NOMO-1 treated with DMSO at 0.1 percent for 48 hours (cell line): ENCODE measurements around the gene PRSS27.

Source experiments
- DNase-seq: peaks from one replicate; lab custom pipeline; 2025; ENCODE audit not compliant: unreplicated experiment; lab: John Stamatoyannopoulos, UW

Gene PRSS27

DNA sequence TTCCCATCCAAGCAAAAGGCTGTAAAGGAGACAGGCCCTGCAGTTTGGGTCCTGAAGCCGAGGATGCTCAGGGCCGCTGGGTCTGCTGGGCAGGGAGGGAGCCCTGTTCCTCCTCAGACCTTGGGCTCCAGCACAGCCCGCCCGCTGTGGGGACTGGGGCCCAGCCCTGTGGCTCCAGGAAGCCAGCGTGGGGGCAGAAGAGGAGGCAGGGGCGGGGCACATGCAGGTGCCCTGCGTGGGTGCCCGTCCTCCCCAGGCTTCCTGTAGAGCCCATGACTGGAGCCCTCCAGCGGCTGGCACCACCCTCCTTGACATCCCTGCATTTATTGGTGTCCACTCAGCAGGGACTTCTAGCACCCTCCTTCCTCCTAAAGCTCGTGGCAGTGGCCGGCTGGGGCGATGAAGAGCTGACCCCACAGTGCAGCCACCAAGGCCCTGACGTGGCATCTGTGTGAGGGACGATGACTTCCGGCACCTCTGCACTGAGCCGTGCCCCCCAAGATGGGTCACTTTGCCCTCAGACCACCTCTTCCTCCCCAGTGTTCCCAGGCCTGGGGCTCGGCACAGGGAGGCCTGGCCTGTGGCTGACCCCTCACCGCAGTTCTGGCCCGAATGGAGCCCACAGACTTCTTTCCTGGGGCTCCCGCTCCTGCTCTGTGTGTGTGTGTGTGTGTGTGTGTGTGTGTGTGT is 9.9 kb downstream of the PRSS27 start:
- DNase-seq: no peak

DNA sequence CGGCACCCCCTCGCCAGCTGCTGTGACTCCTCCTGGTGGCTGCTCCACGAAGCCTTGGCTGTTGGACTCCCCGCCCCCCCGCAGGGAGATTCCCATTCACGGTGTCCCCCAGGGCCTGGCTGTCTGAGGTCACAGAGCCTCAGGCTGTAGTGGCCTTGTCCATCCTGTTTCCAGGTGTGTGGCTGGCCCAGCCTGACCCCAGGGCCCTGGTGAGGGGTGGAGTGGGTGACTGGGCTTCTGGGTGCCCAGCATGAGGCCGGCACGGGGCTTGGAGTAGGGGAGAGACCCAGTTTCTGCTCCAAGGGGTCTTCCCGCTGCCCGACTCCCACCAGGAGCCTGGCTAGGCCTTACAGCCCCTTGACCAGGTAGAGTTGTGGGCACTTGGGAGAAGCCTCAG is 10.4 kb downstream of the PRSS27 start:
- no peak for DNase-seq

DNA sequence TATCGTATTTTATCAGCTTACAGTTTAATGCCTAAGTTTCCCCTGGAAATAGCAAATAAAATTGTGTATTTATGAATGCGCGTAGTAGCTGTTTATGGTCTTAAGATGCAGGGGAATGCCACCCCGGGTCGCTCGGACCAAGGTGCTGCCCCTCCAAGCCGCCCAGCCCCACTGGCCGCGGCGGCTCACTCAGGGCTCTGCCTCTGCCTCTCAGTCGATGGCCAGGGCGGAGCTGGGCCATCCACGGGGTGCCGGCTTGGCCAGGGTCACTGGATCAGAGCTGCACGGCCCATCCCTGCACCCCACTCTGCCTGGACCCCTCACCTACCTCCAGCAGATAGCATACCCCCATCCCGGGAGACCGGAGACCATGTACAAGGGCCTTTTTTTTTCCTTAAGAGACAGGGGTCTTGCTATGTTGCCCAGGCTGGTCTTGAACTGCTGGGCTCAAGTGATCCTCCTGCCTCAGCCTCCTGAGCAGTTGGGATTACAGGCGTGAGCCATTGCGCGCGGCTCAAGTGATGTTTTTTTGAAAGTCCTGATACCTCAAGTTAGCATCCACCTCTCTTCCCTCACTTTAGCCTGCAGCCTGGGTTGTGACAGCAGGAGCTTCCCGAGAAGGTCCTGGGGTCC is 11.0 kb downstream of the PRSS27 start:
- DNase-seq: no peak

DNA sequence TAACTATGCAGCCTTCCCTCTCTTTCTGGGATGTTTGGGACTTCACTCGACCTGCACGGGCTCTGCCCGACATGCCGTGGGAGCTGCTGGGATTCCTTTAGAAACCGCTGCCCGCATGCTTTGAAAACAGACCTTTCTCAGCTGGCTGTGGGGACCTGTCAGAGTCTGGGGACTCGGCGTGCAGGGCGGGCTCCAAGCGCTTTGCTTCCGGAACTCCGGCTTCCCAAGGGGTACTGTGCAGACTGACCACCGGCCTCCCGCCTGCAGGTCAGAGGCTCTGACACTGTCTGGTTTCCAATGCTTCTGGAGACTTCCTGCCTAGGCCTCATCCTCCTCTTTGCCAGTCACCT is 11.8 kb downstream of the PRSS27 start:
- DNase-seq: no peak

DNA sequence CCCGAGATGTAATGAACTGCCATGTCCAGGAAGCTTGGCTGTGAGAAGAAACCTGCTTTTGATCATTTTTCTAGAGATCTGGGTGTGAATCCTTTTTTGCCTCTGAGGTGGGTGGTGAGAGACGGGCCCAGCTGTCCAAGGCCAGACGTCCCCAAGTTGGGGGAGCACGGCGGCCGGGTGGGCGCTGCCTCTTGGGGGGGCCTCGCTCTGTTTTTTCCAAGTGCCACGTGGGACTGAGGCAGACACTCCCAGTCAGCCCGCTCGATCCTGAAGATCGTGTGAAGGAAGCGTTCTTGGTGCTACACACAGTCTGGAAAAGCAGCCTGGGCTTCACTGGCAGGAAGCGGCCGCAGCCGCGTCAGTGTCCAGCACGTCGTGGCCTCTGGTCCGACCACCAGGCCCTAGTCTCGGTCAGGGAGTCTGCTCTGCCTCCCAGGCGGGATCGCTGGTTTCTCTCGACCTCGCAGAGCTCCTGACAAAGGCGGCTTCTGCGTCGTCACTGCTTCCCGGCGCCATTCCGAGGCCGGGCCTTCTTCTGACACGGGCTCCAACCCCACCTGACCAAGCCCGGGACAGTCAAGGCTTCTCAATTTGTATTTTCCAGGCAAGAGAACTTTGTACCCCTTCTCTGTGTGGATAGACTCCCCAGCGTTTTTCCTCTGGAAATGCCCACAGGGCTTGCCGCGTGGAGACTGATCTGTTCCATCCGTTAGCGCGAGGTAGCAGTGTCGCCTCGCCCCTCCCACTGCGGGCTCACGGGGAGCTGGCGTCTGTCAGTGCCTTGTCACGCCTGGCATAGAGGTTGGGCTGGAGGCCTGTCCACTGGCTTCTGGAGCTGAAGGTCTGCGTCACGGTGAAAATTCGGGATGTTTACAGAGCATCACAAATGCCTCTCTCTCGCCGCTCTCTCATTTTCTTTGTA is 12.4 kb downstream of the PRSS27 start:
- no peak for DNase-seq

DNA sequence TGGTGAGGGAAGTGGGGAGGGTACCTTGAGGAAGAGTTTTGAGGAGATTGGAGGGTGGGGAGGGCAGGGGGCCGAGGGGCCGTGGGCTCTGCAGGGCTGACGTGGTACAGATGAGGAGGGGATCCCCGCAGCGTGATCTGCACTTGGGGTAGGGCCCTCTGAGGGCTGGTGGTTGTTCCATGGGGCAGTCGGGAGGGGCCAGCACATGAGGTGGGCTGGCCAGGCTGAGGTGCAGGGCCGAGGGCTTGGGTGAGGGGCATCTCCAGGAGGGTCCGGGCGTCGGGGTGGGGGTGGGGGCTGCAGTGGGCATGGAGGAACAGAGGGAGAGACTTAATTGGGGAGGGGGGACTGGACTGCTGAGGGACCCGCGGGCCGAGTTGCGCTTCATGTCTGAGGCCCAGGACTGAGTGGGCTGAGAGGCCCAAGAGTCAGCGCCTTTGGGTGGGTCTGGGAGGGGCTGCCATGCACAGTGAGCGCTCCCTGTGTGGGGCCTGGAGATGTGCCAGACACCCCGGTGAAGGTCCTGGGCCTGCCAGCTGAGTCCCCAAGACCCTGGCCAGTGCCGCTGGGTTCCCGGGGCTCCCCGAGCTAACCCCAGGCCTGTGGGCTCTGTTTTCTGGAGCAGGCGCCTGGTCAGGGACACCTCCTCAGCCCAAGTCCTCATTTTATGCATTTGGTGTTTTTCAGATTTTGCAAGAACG is 13.3 kb downstream of the PRSS27 start:
- no peak for DNase-seq

DNA sequence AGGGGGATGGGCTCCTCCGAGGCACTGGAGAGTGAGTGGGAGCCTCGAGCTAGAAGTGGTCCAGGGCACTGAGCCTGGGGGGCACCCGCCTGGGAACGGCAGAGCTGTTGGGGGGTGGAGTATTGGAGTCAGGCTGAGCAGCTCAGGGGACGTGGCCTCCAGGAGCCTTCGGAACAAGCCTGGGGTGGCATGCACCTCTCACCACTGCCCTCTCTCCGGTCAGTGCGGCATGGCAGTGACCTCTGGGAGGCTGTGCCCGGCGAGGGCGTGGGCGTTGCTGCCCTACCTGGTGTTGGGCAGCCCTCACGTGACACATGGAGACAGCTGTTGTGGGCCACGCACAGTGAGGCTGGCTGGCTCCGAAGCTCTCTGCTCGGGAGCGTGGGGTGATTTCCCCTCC is 13.9 kb downstream of the PRSS27 start:
- DNase-seq: no peak

DNA sequence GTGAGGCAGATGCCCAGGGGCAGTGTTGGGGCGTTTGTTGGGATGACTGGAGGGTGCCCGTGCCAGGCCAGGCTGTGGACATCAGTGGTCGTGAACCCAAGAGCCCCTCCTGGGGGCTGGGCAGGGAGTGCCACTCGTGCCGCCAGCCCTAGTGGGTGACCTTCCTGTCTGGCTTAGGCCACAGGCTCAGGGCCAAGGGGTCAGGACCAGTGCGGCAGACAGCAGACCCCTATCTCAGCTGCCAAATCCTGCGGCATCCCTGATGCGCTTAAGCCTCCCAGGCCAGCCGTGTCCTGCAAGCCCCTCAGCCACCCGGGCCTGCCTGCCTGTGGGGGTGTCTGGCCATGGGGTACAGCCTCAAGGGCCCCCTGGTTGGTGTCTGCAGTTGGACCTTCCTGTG is 14.7 kb downstream of the PRSS27 start:
- DNase-seq: no peak

DNA sequence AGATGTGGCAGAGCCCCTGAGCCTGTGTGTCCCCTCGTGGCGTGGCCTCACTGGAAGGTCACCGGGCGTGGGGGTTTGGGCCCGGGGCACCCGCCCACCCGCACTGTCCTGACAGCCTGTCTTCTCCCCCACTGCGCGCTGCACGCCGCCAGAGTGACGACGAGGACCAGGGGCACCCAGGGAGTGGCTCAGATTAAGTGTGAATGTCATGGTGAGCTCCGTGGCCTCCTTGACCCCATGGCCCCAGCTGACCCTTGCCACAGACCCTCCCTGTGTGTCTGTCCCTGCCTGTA is 15.1 kb downstream of the PRSS27 start:
- DNase-seq: no peak

DNA sequence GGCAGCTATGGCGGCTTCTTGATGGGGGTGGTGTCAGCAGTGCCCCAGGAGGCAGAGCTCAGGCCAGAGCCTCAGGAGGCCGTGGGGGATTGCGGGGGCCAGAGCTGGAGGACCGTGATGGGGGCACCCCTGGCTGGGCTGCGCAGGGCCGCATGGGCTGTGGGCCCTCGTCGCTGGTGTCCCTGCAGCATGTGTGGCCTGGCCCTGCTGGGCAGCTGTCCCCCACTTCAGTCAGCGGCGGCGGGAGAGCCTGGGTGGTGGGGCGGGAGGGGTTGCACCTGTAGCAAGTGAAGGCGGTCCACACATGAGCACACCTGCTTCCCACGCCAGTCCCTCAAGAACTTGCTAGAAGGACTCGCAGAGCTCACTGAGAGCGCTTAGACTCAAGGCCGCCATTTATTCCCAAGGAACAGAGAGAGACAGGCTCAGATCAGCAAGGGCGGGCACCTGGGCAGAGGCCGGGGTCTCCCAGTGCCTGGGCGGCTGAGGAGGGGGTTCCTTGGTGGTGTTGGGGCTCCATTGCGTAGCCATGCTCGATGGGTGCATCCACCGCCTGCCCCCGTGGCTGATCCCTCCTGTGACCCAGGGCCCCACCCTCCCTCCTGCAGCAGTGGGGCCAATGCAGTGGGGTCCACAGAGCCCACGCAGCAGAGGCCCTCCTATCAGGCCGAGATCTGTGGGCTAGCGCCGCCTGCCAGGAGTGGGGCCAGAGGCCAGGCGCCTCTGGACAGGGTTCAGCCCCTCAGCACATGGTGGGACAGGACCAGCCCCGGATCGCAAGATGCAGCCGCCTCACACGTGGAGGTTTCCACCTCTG is 15.7 kb downstream of the PRSS27 start:
- no peak for DNase-seq

DNA sequence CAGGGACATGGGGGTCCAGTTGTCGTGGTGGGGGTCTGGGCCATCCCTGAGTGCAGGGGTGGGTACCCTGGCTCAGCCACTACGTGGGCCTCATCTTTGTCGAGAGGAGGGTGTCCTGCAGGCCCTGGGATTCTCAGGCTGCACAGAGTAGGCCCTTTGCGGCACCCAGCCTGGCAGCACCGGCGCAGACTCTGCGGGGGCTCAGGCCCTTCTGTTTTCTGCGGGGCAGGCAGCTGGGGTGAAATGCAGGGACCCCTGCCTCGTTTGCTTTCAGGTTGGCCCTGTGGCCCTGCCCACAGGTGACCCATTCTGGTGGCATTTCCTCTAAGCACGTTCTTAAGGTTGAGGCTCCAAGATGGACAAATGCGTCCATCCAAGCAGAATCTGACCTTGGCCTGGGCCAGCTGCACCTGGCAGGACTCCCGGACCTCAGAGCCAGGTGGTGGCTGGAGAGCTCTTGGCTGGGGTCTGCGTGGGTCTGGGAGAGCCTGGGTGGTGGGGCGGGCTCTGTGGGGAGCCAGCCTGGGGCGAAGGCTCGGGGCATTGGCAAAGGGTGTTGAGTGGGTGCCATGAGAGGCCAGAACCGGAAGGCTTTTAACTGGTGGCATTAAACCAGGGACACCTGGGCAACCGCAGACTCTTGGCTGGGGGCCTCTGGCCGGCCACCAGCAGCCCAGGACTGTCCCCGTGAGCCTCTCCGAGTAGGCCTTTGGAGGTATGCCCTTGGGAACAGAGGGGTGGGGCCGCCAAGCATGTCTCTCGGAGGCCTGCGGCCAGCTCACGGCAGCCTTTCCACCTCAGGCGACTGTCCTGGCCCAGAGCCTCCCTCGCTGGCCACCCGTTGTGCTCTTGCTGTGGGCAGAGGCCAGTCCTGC is 16.9 kb downstream of the PRSS27 start:
- no peak for DNase-seq

DNA sequence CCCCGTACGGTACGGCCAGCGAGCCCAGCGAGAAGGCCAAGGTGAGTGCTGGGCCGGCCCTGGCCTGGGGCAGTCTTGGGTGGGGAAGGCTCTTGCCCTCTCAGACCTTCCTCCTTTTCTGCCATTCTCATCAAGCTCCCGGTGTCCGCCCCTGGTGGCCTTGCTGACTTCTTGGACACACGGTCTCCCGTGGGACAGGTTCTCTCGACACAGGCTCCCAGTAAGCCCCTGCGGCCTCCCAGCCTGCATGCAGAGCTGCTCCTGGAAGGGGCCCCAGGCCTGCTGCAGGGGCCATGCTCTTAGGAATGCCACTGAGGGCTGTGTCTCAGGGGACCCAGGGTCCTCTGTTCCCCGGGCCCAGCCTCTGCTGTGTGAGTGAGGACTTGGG is 17.6 kb downstream of the PRSS27 start:
- no peak for DNase-seq

DNA sequence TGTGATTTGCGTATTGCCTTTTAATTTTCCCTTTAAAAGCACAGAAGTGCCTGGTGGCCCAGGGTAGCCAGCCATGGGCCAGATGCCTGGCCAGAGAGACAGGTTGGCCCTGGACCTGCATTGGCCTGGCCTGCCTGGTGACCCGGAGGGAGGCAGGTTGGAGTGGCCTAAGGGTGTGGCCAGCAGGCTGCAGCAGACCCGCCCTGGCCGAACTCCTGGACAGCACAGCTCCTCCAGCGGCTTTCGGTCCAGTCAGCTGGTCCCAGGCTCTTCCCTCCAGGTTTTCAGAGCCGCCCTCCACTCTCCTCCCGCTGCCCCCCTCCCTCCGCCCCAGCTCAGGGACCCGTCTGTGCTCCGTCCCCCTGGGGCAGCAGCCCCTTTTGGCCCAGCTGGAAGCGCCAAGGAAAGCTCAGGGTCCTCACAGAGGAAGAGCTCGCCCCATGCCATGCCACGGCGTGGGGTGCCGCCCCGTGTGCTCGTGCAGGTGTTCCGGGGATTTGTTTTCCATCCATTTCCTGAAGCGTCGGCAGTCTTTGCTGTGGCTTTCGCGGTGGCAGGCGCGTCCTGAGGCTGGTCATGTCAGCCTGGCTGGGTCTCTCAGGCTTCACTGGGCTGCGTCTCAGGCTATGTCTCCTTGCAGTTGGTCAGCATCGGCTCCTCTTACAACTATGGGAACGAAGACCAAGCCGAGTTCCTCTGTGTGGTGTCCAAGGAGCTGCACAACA is 18.1 kb downstream of the PRSS27 start:
- no peak for DNase-seq

DNA sequence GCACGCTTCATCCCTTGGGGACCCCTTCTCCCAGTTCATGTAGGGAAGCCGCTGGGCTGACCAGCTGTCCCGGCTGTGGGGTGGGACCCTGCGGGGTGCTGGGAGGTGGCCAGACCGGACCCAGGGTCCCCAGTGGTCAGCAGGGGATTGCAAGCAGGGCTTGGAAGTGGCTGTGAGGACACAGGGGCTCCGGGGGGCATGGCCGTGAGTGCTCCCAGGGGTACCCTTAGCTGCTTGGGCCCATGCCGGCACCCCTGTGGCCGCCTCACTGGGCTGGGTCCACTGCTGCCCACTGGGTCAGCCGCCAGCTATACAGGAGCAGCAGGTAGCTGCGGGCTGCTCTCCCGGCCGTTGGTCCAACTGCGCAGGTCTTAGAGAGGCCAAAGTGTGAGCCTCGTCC is 18.8 kb downstream of the PRSS27 start:
- no peak for DNase-seq

DNA sequence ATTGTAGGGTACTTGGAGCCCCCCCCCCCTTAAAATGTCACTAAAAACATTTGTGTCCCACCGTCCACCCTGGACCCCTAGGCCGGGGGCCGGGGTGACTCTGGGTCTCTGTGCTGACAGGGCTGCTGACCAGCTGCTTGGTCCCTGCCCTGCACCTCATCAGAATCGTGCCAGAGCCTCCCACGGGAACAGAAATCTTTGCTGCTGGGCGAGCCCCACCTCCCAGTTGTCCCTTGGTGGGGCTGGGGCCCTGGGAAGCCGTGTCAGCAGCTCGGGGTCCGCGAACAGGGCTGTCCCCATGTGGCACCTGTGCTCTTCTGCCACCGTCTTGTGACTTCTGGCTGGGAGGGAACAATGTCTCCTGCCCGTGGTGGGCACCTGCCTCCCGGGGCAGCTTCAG is 19.2 kb downstream of the PRSS27 start:
- DNase-seq: no peak

DNA sequence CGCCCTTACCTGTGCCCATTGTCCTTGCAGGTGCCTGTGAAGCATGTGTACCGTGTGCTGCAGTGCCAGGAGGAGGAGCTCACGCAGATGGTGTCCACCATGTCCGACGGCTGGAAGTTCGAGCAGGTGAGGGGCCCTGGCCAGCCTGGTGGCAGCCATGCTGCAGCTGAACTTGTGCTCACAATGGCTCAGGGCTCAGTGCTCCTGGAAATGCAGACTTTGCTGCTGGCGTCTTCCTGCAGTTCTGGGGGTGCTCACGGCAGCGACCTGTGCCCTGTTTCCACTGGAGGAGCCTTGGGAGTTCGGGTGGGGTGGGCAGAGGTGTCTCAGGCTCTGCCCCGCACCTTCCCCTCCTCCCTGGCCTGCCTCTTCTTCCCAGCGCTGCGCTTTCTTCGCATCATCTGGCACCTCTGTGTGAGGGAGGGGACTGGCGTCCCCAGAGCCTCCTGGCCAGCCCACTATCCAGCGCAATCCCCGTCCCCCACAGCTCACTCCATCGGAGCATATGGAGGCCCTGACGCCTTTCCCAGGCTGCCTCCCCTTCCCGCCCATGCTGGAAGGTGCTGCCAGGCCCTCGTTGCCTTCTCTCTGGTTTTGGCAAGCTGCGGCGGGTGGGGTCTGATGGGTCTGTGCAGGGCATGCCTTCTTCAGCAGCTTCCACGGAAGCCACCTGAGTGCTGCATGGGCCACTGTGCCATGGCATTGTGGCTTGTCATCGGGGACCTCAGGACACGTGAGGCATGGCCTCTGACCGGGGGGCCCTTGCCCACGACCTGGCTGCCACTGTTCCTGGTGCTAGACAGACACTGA is 20.0 kb downstream of the PRSS27 start:
- DNase-seq: no peak

DNA sequence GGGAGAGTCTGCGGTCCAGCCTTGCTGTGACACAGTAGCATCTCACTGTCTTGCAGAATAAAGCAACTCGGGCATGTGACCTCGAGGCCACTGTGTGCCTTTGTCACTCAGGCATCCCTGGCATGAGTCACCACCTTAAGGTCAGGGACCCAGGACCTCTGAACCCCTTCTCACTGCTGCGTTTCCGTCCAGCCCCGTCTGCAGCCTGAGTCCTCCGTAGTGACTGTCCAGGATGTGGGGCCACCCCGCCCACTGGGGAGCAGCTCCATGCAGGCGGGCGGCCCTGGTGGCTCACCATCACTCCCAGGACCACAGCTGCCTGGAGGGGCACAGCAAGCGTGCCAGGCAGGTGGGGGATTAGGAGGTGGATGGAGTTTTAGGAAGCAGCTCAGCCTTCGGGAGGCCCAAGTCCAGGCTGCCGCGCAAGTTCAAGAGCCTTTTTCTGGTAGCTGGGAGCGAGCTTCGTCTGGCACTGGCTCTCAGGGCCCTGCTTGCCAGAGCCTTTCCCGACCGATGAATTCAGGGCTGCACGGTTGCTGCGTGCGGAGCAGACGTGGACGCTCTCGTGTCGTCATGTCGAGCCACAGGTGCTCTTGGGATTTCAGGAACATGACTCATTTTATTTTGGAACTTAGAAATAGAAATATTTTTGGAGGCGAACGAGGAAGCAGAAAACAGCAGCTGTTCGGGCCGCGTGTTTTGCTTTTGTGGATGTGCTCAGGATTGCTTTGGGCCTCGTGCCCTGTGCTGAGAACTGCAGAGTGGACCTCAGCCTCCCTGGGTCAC is 20.9 kb downstream of the PRSS27 start:
- DNase-seq: no peak
